ENCODE results near the gene UMOD.

DNA sequence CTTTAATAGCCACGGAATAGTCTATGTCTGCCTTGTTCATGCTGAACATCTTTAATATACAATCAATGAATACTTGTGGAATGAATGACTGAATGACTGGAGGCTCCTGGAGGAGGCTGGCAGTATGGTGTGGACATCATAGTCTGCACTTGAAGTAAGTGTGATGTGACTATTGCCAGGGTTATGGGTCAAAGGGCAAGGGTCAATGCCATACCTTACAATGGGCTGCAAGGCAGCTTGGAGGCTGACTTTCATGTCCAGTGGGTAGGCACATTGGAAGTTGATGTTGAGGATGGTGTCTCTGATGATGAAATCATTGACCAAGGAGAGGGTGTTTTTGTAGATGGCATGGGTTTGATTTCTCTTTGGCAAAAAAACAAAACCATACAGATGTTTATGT lies 33.1 kb downstream of the UMOD start:
- TF ChIP-seq, protein P1, sequence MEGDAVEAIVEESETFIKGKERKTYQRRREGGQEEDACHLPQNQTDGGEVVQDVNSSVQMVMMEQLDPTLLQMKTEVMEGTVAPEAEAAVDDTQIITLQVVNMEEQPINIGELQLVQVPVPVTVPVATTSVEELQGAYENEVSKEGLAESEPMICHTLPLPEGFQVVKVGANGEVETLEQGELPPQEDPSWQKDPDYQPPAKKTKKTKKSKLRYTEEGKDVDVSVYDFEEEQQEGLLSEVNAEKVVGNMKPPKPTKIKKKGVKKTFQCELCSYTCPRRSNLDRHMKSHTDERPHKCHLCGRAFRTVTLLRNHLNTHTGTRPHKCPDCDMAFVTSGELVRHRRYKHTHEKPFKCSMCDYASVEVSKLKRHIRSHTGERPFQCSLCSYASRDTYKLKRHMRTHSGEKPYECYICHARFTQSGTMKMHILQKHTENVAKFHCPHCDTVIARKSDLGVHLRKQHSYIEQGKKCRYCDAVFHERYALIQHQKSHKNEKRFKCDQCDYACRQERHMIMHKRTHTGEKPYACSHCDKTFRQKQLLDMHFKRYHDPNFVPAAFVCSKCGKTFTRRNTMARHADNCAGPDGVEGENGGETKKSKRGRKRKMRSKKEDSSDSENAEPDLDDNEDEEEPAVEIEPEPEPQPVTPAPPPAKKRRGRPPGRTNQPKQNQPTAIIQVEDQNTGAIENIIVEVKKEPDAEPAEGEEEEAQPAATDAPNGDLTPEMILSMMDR (IDR thresholded peaks at IDR 0.05), result no peak
- TF ChIP-seq POLR2A (IDR thresholded peaks at IDR 0.05) (no peak), EP300 (IDR thresholded peaks at IDR 0.05) (no peak)
